Karpas-422 (cell line): ENCODE measurements around the gene RNF7. TPM values are rescaled to one million over a fixed set of nuclear protein-coding genes. Genes with fewer than 3 reads are reported as not detected.

Source experiments
- DNase-seq: peaks from one replicate; pipeline ENCODE4 v3.0.0-alpha.2; 2015
- H2AFZ ChIP-seq: fragments of 200-600 bp; sonication (generic); 2 replicates; pipeline ENCODE4 v1.6.1; 2014; ENCODE audit warnings: antibody characterized with exemption, low read length, mixed read lengths
- H3K27ac ChIP-seq: fragments of 200-600 bp; sonication (generic); 2 replicates; pipeline ENCODE4 v1.5.1; 2014; ENCODE audit warnings: mild to moderate bottlenecking, low read length, moderate library complexity
- H3K27me3 ChIP-seq: fragments of 200-600 bp; sonication (generic); 2 replicates; pipeline ENCODE4 v1.6.1; 2014; ENCODE audit warnings: low read length, mixed read lengths
- H3K36me3 ChIP-seq: fragments of 200-600 bp; sonication (generic); 2 replicates; pipeline ENCODE4 v1.6.1; 2014; ENCODE audit warnings: low read length, mixed read lengths; ENCODE audit not compliant: insufficient read depth
- H3K4me1 ChIP-seq: fragments of 200-600 bp; sonication (generic); 2 replicates; pipeline ENCODE4 v1.6.1; 2014; ENCODE audit warnings: mild to moderate bottlenecking, low read length, mixed read lengths
- H3K4me2 ChIP-seq: fragments of 200-600 bp; sonication (generic); 2 replicates; pipeline ENCODE4 v1.6.1; 2014; ENCODE audit warnings: low read length, low read depth, mild to moderate bottlenecking; ENCODE audit not compliant: poor library complexity, severe bottlenecking
- H3K4me3 ChIP-seq: fragments of 200-600 bp; sonication (generic); 2 replicates; pipeline ENCODE4 v1.5.1; 2014; ENCODE audit warnings: mild to moderate bottlenecking, antibody characterized with exemption, low read length, mixed read lengths
- H3K79me2 ChIP-seq: fragments of 200-600 bp; sonication (generic); 2 replicates; pipeline ENCODE4 v1.6.1; 2014; ENCODE audit warnings: mild to moderate bottlenecking, low read length, mixed read lengths
- H3K9ac ChIP-seq: fragments of 200-600 bp; sonication (generic); 2 replicates; pipeline ENCODE4 v1.6.0; 2014; ENCODE audit warnings: low read length
- H3K9me2 ChIP-seq: fragments of 200-600 bp; sonication (generic), shearing (Covaris generic); replicated peaks from 2 replicates; pipeline ENCODE4 v1.6.0; 2014; ENCODE audit warnings: mild to moderate bottlenecking, low read length, moderate library complexity; ENCODE audit not compliant: insufficient read depth
- H3K9me3 ChIP-seq: fragments of 300-700, 200-600 bp; sonication (generic); 2 replicates; pipeline ENCODE4 v1.6.1; 2014; ENCODE audit warnings: low read length, mixed read lengths
- H4K20me1 ChIP-seq: fragments of 200-600 bp; sonication (generic); 2 replicates; pipeline ENCODE4 v1.6.1; 2014; ENCODE audit warnings: mild to moderate bottlenecking, antibody characterized with exemption, low read length, low read depth; ENCODE audit not compliant: insufficient read depth
- total RNA-seq: library from RNA; depleted of rRNA; stranded (reverse); fragments of >200 nt; shearing (Covaris generic); gene quantifications from 2 replicates; pipeline ENCODE4 v1.2.3, GENCODE V29; 2014; ENCODE audit warnings: low replicate concordance

RNF7 gene
- total RNA-seq, 1 experiment from 2014 or later, result 63.9 TPM

- peak; percentile 14 for DNase-seq
- no peak overlapping the region for H3K9ac ChIP-seq
- no peaks in the 10 kb centered on the region for H3K27me3 ChIP-seq
- H3K36me3 ChIP-seq, result no peaks in the 10 kb centered on the region
- H3K79me2 ChIP-seq, result no peaks in the 10 kb centered on the region
- no peaks in the 10 kb centered on the region for H4K20me1 ChIP-seq
- H3K9me3 ChIP-seq, result no peaks in the 10 kb centered on the region
- H3K4me2 ChIP-seq, result no peak overlapping the region
- no peak overlapping the region for H3K4me3 ChIP-seq
- no peaks in the 10 kb centered on the region for H3K9me2 ChIP-seq
- no peak overlapping the region for H2AFZ ChIP-seq
- peaks cover 7% of the 10 kb centered on the region for H3K4me1 ChIP-seq
- no peak overlapping the region for H3K27ac ChIP-seq
Observed at GRCh38 chr3:141724186-141724585, 13.9 kb upstream of the RNF7 start.

GRCh38 chr3:141725036-141725435, 13.1 kb upstream of the RNF7 start:
- Histone ChIP-seq H3K4me2 (no peak overlapping the region), H3K36me3 (no peaks in the 10 kb centered on the region), H3K9me2 (no peaks in the 10 kb centered on the region), H3K9me3 (no peaks in the 10 kb centered on the region), H3K27ac (no peak overlapping the region), H3K4me1 (peaks cover 8% of the 10 kb centered on the region), H3K9ac (no peak overlapping the region), H3K4me3 (no peak overlapping the region), H4K20me1 (no peaks in the 10 kb centered on the region), H3K27me3 (no peaks in the 10 kb centered on the region), H2AFZ (no peak overlapping the region), H3K79me2 (no peaks in the 10 kb centered on the region)
- no peak for DNase-seq

- Histone ChIP-seq H3K36me3 (no peaks in the 10 kb centered on the region), H3K4me1 (peaks cover 8% of the 10 kb centered on the region), H3K27ac (no peak overlapping the region), H3K9me2 (no peaks in the 10 kb centered on the region), H3K9ac (no peak overlapping the region), H3K4me3 (no peak overlapping the region), H2AFZ (no peak overlapping the region), H3K4me2 (no peak overlapping the region), H3K79me2 (no peaks in the 10 kb centered on the region), H3K27me3 (no peaks in the 10 kb centered on the region), H4K20me1 (no peaks in the 10 kb centered on the region), H3K9me3 (no peaks in the 10 kb centered on the region)
- DNase-seq, result peak; percentile 2
Observed at GRCh38 chr3:141726483-141726882, 11.6 kb upstream of the RNF7 start.

GRCh38 chr3:141728355-141728892, 9.7 kb upstream of the RNF7 start:
- H3K36me3 ChIP-seq, result no peaks in the 10 kb centered on the region
- H2AFZ ChIP-seq, result peak overlapping the region; percentile 14; the same call in 1 of the 2 replicates
- H3K27ac ChIP-seq, result no peak overlapping the region
- H3K9me3 ChIP-seq, result no peaks in the 10 kb centered on the region
- peaks cover 8% of the 10 kb centered on the region for H3K4me1 ChIP-seq
- H3K9me2 ChIP-seq, result no peaks in the 10 kb centered on the region
- no peak overlapping the region for H3K4me2 ChIP-seq
- peak; percentile 38 for DNase-seq
- no peaks in the 10 kb centered on the region for H4K20me1 ChIP-seq
- H3K4me3 ChIP-seq, result no peak overlapping the region
- no peaks in the 10 kb centered on the region for H3K27me3 ChIP-seq
- no peak overlapping the region for H3K9ac ChIP-seq
- no peaks in the 10 kb centered on the region for H3K79me2 ChIP-seq

- Histone ChIP-seq H2AFZ (peak overlapping the region; percentile 14; the same call in 1 of the 2 replicates), H3K27ac (no peak overlapping the region), H3K4me3 (no peak overlapping the region), H3K9me2 (no peaks in the 10 kb centered on the region), H3K79me2 (no peaks in the 10 kb centered on the region), H4K20me1 (no peaks in the 10 kb centered on the region), H3K36me3 (no peaks in the 10 kb centered on the region), H3K4me1 (peaks cover 8% of the 10 kb centered on the region), H3K9ac (no peak overlapping the region), H3K27me3 (no peaks in the 10 kb centered on the region), H3K9me3 (no peaks in the 10 kb centered on the region), H3K4me2 (no peak overlapping the region)
- DNase-seq, result peak; percentile 53
Observed at GRCh38 chr3:141729240-141729639, 8.9 kb upstream of the RNF7 start.

- H3K9me3 ChIP-seq, result no peaks in the 10 kb centered on the region
- peaks cover 20% of the 10 kb centered on the region for H3K4me1 ChIP-seq
- no peak overlapping the region for H3K27ac ChIP-seq
- no peaks in the 10 kb centered on the region for H4K20me1 ChIP-seq
- DNase-seq, result no peak
- no peak overlapping the region for H3K4me2 ChIP-seq
- no peak overlapping the region for H2AFZ ChIP-seq
- peaks cover 21% of the 10 kb centered on the region for H3K79me2 ChIP-seq
- no peaks in the 10 kb centered on the region for H3K27me3 ChIP-seq
- no peak overlapping the region for H3K9ac ChIP-seq
- H3K36me3 ChIP-seq, result no peaks in the 10 kb centered on the region
- H3K4me3 ChIP-seq, result no peak overlapping the region
- H3K9me2 ChIP-seq, result no peaks in the 10 kb centered on the region
Observed at GRCh38 chr3:141735176-141735575, 2.9 kb upstream of the RNF7 start.

- Histone ChIP-seq H3K9ac (no peak overlapping the region), H3K27ac (no peak overlapping the region), H3K4me3 (no peak overlapping the region), H3K79me2 (peaks cover 28% of the 10 kb centered on the region), H3K27me3 (no peaks in the 10 kb centered on the region), H3K4me2 (no peak overlapping the region), H3K4me1 (peaks cover 27% of the 10 kb centered on the region), H2AFZ (peak overlapping the region; percentile 85; the same call in 1 of the 2 replicates), H3K9me3 (no peaks in the 10 kb centered on the region), H3K9me2 (no peaks in the 10 kb centered on the region), H3K36me3 (peaks cover 4% of the 10 kb centered on the region; the same call in 1 of the 2 replicates), H4K20me1 (0 out of 2 replicates have a peak, but pooled peaks cover 3% of the 10 kb centered on the region)
- DNase-seq, result no peak
Observed at GRCh38 chr3:141735770-141736465, 2.2 kb upstream of the RNF7 start.

- DNase-seq, result no peak
- peaks cover 8% of the 10 kb centered on the region; the same call in 1 of the 2 replicates for H3K36me3 ChIP-seq
- H3K4me3 ChIP-seq, result no peak overlapping the region
- no peak overlapping the region for H3K27ac ChIP-seq
- H3K9ac ChIP-seq, result no peak overlapping the region
- H4K20me1 ChIP-seq, result 0 out of 2 replicates have a peak, but pooled peaks cover 7% of the 10 kb centered on the region
- H2AFZ ChIP-seq, result peak overlapping the region; percentile 85
- no peaks in the 10 kb centered on the region for H3K27me3 ChIP-seq
- peak overlapping the region; percentile 86 for H3K4me2 ChIP-seq
- peaks cover 31% of the 10 kb centered on the region for H3K4me1 ChIP-seq
- H3K9me3 ChIP-seq, result no peaks in the 10 kb centered on the region
- no peaks in the 10 kb centered on the region for H3K9me2 ChIP-seq
- H3K79me2 ChIP-seq, result peaks cover 40% of the 10 kb centered on the region
Observed at GRCh38 chr3:141737093-141737492, 1.0 kb upstream of the RNF7 start.
